H9 (cell line): ENCODE results near the gene ADIRF. TPM values are rescaled to one million over a fixed set of nuclear protein-coding genes. Genes with fewer than 3 reads are reported as not detected.

ENCODE experiments used
- DNase-seq: peaks from one replicate; pipeline ENCODE4 v3.0.0-alpha.2; 2017
- H2AFZ ChIP-seq: one replicate; pipeline ENCODE4 v1.6.1; 2013; ENCODE audit warnings: mild to moderate bottlenecking, low read length, control low read depth, moderate library complexity
- H2AK5ac ChIP-seq: 2 replicates; pipeline ENCODE4 v1.6.1; 2013; ENCODE audit warnings: low read length, control low read depth, mixed read lengths; ENCODE audit not compliant: insufficient read length
- H2BK120ac ChIP-seq: one replicate; pipeline ENCODE4 v1.6.1; 2013; ENCODE audit warnings: low read depth, mild to moderate bottlenecking, low read length, control low read depth, inconsistent platforms; ENCODE audit not compliant: poor library complexity, severe bottlenecking
- H2BK12ac ChIP-seq: 2 replicates; pipeline ENCODE4 v1.6.1; 2013; ENCODE audit warnings: low read length, control low read depth, mixed read lengths, low read depth; ENCODE audit not compliant: insufficient read length
- H2BK15ac ChIP-seq: 2 replicates; pipeline ENCODE4 v1.6.1; 2013; ENCODE audit warnings: low read depth, low read length, control low read depth
- H2BK20ac ChIP-seq: one replicate; pipeline ENCODE4 v1.6.1; 2013; ENCODE audit warnings: low read depth, mild to moderate bottlenecking, low read length, control low read depth, inconsistent platforms; ENCODE audit not compliant: poor library complexity, severe bottlenecking
- H2BK5ac ChIP-seq: 2 replicates; pipeline ENCODE4 v1.6.1; 2013; ENCODE audit warnings: low read length, control low read depth, mixed read lengths; ENCODE audit not compliant: insufficient read length
- H3K14ac ChIP-seq: 2 replicates; pipeline ENCODE4 v1.6.1; 2013; ENCODE audit warnings: low read length, control low read depth; ENCODE audit not compliant: insufficient read depth
- H3K18ac ChIP-seq: 2 replicates; pipeline ENCODE4 v1.6.1; 2013; ENCODE audit warnings: low read depth, mild to moderate bottlenecking, mixed read lengths, low read length, control low read depth; ENCODE audit not compliant: insufficient read length
- H3K23ac ChIP-seq: 2 replicates; pipeline ENCODE4 v1.6.1; 2013; ENCODE audit warnings: low read length, control low read depth, mixed read lengths, low read depth; ENCODE audit not compliant: insufficient read length
- H3K23me2 ChIP-seq: 2 replicates; pipeline ENCODE4 v1.6.1; 2013; ENCODE audit warnings: low read depth, mild to moderate bottlenecking, mixed read lengths, low read length, control low read depth; ENCODE audit not compliant: insufficient read length, poor library complexity, severe bottlenecking
- H3K27ac ChIP-seq: 2 replicates; pipeline ENCODE4 v1.5.1; 2013; ENCODE audit warnings: low read length, control low read depth, mixed read lengths, low read depth; ENCODE audit not compliant: insufficient read length
- H3K27me3 ChIP-seq: 2 replicates; pipeline ENCODE4 v1.6.1; 2013; ENCODE audit warnings: low read length, control low read depth, inconsistent platforms; ENCODE audit not compliant: insufficient read depth
- H3K4ac ChIP-seq: 2 replicates; pipeline ENCODE4 v1.6.1; 2013; ENCODE audit warnings: low read depth, mild to moderate bottlenecking, control low read depth, inconsistent platforms, low read length, moderate library complexity
- H3K4me1 ChIP-seq: 2 replicates; pipeline ENCODE4 v1.6.1; 2013; ENCODE audit warnings: low read length, control low read depth, inconsistent platforms; ENCODE audit not compliant: insufficient read depth
- H3K4me2 ChIP-seq: 2 replicates; pipeline ENCODE4 v1.6.1; 2013; ENCODE audit warnings: low read length, control low read depth, mixed read lengths; ENCODE audit not compliant: insufficient read length, insufficient read depth
- H3K56ac ChIP-seq: 2 replicates; pipeline ENCODE4 v1.6.1; 2013; ENCODE audit warnings: low read depth, mild to moderate bottlenecking, mixed read lengths, low read length, control low read depth; ENCODE audit not compliant: insufficient read length
- H3K79me1 ChIP-seq: 2 replicates; pipeline ENCODE4 v1.6.1; 2013; ENCODE audit warnings: low read depth, mild to moderate bottlenecking, moderate library complexity, low read length, control low read depth, inconsistent platforms; ENCODE audit not compliant: insufficient read depth, poor library complexity, severe bottlenecking
- H3K79me2 ChIP-seq: 2 replicates; pipeline ENCODE4 v1.6.1; 2013; ENCODE audit warnings: low read length, control low read depth, inconsistent platforms; ENCODE audit not compliant: insufficient read depth
- H3K9ac ChIP-seq: 2 replicates; pipeline ENCODE4 v1.6.1; 2013; ENCODE audit warnings: low read length, control low read depth, mixed read lengths; ENCODE audit not compliant: insufficient read length; ENCODE audit errors: extremely low read depth
- H3K9me3 ChIP-seq: one replicate; pipeline ENCODE4 v1.6.1; 2013; ENCODE audit warnings: low read depth, low read length, inconsistent platforms; ENCODE audit not compliant: control insufficient read depth
- H3T11ph ChIP-seq: one replicate; pipeline ENCODE4 v1.6.1; 2013; ENCODE audit warnings: mild to moderate bottlenecking, low read length, control low read depth, inconsistent platforms
- H4K20me1 ChIP-seq: one replicate; pipeline ENCODE4 v1.6.1; 2013; ENCODE audit not compliant: control insufficient read depth, insufficient read length, insufficient read depth
- H4K5ac ChIP-seq: 2 replicates; pipeline ENCODE4 v1.6.1; 2013; ENCODE audit warnings: low read depth, mild to moderate bottlenecking, mixed read lengths, low read length, control low read depth; ENCODE audit not compliant: insufficient read length
- H4K8ac ChIP-seq: replicated peaks from 2 replicates; pipeline ENCODE4 v1.6.1; 2013; ENCODE audit warnings: low read length, control low read depth, mixed read lengths, low read depth; ENCODE audit not compliant: insufficient read length
- H4K91ac ChIP-seq: 2 replicates; pipeline ENCODE4 v1.6.1; 2013; ENCODE audit warnings: low read depth, mild to moderate bottlenecking, moderate library complexity, mixed read lengths, low read length, control low read depth; ENCODE audit not compliant: insufficient read length
- H3K27ac Mint-ChIP-seq, 3 experiments: 2 replicates in 2 of 3; 3 replicates in 1 of 3; pipeline ENCODE4 v1.8.0; 2020 to 2021; ENCODE audit warnings: mixed read lengths in 3 of 3, mild to moderate bottlenecking in 1 of 3, moderate library complexity in 1 of 3
- H3K27me3 Mint-ChIP-seq: 2 replicates; pipeline ENCODE4 v1.8.0; 2021; ENCODE audit warnings: low read depth, mild to moderate bottlenecking, moderate library complexity, mixed read lengths
- H3K36me3 Mint-ChIP-seq, 3 experiments: 2 replicates in 2 of 3; 3 replicates in 1 of 3; pipeline ENCODE4 v1.8.0; 2020 to 2021; ENCODE audit warnings: low read depth in 3 of 3, mixed read lengths in 3 of 3; ENCODE audit not compliant: insufficient read depth in 1 of 3
- H3K4me1 Mint-ChIP-seq, 2 experiments: 2 replicates each; pipeline ENCODE4 v1.8.0; 2020; ENCODE audit warnings: mixed read lengths in 2 of 2
- H3K4me3 Mint-ChIP-seq, 2 experiments: 2 replicates in 1 of 2; 3 replicates in 1 of 2; pipeline ENCODE4 v1.8.0; 2020 to 2021; ENCODE audit warnings: mild to moderate bottlenecking in 2 of 2, mixed read lengths in 2 of 2, moderate library complexity in 1 of 2
- H3K9me3 Mint-ChIP-seq, 2 experiments: 2 replicates in 1 of 2; 3 replicates in 1 of 2; pipeline ENCODE4 v1.8.0; 2020; ENCODE audit warnings: mild to moderate bottlenecking in 2 of 2, mixed read lengths in 2 of 2, moderate library complexity in 1 of 2
- WGBS: extraction: QIAGEN DNeasy Blood & Tissue Kit; methylation state at CpG from one replicate; pipeline ENCODE4 v1.1.7; 2013; ENCODE audit warnings: missing lambda C conversion rate, low lambda C conversion rate, mixed read lengths; ENCODE audit not compliant: insufficient read length; ENCODE audit errors: extremely low coverage; 5-methylcytosine and 5-hydroxymethylcytosine counted together
- total RNA-seq: library from RNA; stranded (reverse); gene quantifications from 2 replicates; pipeline ENCODE4 v1.2.1, GENCODE V29; 2021
- TF ChIP-seq, protein P1 (sequence below): fragments of 200-600 bp; sonication (generic); conservative IDR thresholded peaks from 3 replicates; pipeline ENCODE4 v1.8.0; 2021; ENCODE audit warnings: antibody characterized with exemption, mild to moderate bottlenecking

The ADIRF gene
- total RNA-seq, 1 experiment from 2014 or later = not detected

DNA sequence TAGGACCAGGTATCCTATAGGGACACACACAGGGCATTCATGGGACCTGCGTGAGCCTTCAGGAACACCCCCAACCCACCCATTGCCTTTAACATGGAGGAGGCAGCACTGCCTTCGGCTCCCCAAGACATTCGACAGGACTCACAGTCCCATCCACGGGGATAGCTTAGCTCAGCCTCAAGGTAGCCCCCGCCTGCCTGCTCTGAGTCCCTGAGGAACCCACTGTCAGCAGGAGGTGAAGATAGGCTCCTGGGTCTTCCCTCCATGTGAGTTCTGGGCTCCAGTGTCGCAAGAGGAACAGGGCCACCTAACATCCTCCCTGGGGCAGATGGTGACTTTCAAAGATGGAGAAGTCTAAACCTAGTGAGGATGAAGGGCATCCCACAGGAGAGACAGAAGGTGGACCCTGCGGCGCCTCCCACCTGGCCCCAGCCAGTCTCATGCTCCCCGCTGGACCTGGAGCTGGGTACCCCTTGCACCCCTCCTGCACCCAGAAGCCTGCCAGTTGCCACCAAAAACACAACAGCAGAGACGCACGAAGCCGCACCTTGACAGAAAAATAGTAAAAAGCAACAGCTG is 4.9 kb upstream of the ADIRF start:
- no peaks in the 10 kb centered on the region for H3K9me3 Mint-ChIP-seq
- no peak overlapping the region for H3K14ac ChIP-seq
- no CpG with 5 or more reads among the region's 12 CpGs for WGBS
- no peaks in the 10 kb centered on the region for H3K79me2 ChIP-seq
- H3T11ph ChIP-seq = no peak overlapping the region
- H2BK120ac ChIP-seq = no peak overlapping the region
- H4K20me1 ChIP-seq = no peaks in the 10 kb centered on the region
- H3K36me3 Mint-ChIP-seq = no peaks in the 10 kb centered on the region
- H2BK5ac ChIP-seq = no peak overlapping the region
- H3K9ac ChIP-seq = no peak overlapping the region
- no peak for DNase-seq
- H2BK15ac ChIP-seq = no peak overlapping the region
- peak overlapping the region in 1 of 3 experiments; percentile 65; a peak in 1 of 7 replicates for H3K27ac Mint-ChIP-seq
- peaks cover 2% of the 10 kb centered on the region; the same call in 1 of the 2 replicates for H3K4me1 ChIP-seq
- H2BK20ac ChIP-seq = no peak overlapping the region
- no peak overlapping the region for H3K4ac ChIP-seq
- H3K27me3 Mint-ChIP-seq = no peaks in the 10 kb centered on the region
- no peak overlapping the region for H2AK5ac ChIP-seq
- no peak overlapping the region for H3K23ac ChIP-seq
- H4K91ac ChIP-seq = no peak overlapping the region
- no peak overlapping the region for H2BK12ac ChIP-seq
- no peak overlapping the region for H3K4me2 ChIP-seq
- H4K5ac ChIP-seq = no peak overlapping the region
- H3K56ac ChIP-seq = no peak overlapping the region
- H3K4me1 Mint-ChIP-seq = peaks cover 25 to 37% of the 10 kb centered on the region in 2 experiments
- no peak overlapping the region for H2AFZ ChIP-seq
- H3K27me3 ChIP-seq = no peaks in the 10 kb centered on the region
- no peaks in the 10 kb centered on the region for H3K23me2 ChIP-seq
- H3K79me1 ChIP-seq = no peaks in the 10 kb centered on the region
- TF ChIP-seq, protein P1, sequence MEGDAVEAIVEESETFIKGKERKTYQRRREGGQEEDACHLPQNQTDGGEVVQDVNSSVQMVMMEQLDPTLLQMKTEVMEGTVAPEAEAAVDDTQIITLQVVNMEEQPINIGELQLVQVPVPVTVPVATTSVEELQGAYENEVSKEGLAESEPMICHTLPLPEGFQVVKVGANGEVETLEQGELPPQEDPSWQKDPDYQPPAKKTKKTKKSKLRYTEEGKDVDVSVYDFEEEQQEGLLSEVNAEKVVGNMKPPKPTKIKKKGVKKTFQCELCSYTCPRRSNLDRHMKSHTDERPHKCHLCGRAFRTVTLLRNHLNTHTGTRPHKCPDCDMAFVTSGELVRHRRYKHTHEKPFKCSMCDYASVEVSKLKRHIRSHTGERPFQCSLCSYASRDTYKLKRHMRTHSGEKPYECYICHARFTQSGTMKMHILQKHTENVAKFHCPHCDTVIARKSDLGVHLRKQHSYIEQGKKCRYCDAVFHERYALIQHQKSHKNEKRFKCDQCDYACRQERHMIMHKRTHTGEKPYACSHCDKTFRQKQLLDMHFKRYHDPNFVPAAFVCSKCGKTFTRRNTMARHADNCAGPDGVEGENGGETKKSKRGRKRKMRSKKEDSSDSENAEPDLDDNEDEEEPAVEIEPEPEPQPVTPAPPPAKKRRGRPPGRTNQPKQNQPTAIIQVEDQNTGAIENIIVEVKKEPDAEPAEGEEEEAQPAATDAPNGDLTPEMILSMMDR = no peak
- no peak overlapping the region for H3K4me3 Mint-ChIP-seq
- H3K9me3 ChIP-seq = no peaks in the 10 kb centered on the region
- no peak overlapping the region for H3K18ac ChIP-seq
- H3K27ac ChIP-seq = no peak overlapping the region
- H4K8ac ChIP-seq = no peak overlapping the region
